ENCODE results near the gene KIF18B. TPM values are rescaled to one million over a fixed set of nuclear protein-coding genes. Genes with fewer than 3 reads are reported as not detected.

KIF18B gene
- total RNA-seq, 1 experiment from 2014 or later: 12.2 TPM

GRCh38 chr17:44906010-44906646, 41.4 kb downstream of the KIF18B start:
- no peak for DNase-seq (ENCODE audit: low spot score)

GRCh38 chr17:44905006-44906000, 42.3 kb downstream of the KIF18B start:
- peak; percentile 60 for DNase-seq (ENCODE audit: low spot score)

DNA sequence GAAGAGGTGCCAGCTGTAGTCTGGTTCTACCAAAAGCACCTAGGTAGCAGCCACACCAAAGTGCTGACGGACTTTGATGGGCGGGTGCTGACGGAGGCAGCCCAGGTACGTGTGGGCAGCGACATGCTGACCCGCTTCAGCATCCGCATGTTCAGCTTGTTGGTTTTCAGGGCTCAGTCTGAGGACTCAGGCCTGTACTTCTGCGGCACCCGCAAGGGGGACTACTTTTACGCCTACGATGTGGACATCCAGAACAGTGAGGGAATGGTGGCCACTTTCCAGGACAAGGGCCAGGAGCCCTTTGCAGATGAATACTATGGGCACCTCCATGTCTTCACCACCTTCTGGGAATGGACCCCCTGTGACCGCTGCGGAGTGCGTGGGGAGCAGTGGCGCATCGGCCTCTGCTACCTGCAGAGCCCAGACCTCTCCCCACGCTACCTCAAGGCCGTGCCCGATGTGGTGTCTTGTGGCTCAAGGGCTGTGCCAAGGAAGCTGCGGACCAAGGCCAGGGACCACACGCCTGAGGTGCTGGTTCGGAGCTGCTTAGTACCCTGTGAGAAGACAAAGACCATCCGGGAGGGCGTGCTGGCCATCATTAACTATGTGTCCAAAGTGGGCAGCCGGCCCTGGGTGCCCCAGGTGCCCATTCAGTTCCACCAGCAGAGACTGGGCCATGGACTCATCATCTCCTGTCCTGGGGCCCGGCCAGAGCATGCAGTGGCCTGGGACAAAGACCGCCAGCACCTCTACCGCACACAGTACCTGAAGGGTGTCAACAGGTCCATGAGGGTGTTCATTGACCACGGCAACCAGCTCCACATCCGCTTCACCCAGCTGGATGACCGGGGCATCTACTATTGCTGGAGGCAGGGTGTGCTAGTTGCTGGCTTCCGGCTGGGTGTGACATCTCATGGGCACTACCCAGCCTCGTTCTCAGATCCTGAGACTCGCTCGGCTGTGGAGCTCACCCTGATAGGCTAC, 43.3 kb downstream of the KIF18B start:
- no peak for DNase-seq (ENCODE audit: low spot score)

- DNase-seq (ENCODE audit: low spot score): peak; percentile 31
Measured at GRCh38 chr17:44903012-44903685, 44.4 kb downstream of the KIF18B start.

GRCh38 chr17:44902135-44902760, 45.3 kb downstream of the KIF18B start:
- no peak for DNase-seq (ENCODE audit: low spot score)

DNA sequence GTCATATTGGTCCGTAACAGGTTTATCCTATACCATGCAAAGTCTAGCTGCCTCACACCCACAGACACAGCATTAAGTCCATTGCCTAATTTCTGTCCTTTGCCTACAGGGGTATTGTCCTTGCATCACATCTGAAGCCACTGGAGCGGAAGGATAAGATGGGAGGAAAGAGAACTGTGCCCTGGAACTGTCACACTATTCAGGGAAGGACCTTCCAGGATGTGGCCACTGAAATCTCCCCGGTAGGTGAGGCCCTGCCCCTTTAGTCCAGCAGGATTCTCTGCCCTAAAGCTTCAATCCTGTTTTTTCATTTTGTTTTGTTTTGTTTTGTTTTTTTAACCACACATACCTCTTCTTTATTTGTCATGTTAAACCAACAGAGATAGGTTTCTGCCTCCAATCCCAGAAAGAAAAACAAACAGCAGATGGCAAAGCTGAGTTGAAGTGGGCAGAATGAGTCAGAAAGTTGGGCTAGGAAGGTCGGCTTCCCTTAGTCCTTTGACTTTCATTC, 46.1 kb downstream of the KIF18B start:
- DNase-seq (ENCODE audit: low spot score): no peak

GRCh38 chr17:44900894-44901293, 46.7 kb downstream of the KIF18B start:
- no peak for DNase-seq (ENCODE audit: low spot score)

DNA sequence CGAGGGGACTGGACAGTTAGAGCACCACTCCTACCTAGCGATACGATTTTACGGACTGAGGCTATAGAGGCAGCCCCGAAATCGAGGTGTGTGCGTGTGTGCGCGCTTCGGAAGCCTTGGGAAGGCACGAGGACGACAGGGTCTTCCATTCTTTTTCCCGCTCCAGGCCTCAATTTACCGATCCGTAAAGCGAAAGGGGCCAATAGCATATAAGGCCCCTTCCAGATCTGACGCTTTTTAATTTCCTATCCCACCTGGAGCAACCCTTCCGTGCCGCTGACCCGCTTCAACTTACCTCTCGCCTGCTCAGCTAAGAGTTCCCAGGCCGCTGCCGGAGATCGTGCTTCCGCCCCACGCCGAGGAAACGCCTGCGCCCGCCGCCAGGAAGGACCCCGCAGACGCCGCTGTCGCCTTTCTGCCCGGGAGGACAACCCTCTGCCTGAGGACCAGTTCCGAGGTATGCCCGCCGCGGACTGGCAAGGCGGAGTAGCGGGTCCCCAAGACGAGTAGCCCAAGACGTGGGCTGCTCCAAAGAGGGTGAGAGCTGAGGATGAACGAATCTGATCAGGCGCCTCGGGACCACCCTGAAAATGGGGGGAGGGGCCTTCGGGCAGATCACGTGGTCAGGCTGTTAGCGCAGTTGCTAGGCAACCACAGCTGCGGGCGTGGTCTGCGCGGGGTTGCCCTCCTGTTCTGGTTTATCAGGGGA, 48.3 kb downstream of the KIF18B start, which contains the start of gene EFTUD2:
EFTUD2 (minus strand) TSS at position 372 of the 709 bp plus-strand sequence. CDS start 4,924 bp downstream, outside the sequence.
- peak; percentile 92 for DNase-seq (ENCODE audit: low spot score)

DNA sequence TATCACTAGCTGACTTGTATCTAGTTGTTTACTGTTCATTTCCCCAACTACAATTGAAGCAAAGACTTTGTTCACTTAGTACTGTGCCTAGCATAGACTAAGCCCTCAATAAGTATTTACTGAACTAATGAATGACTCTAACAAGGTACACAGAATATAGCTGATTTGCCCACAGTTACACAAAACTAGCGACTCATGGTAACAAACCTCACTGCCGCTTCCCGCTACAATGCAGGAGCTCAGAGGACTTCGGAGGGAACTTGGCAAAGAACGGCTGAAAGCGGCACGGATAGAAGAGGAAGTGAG, 48.9 kb downstream of the KIF18B start:
- no peak for DNase-seq (ENCODE audit: low spot score)

DNA sequence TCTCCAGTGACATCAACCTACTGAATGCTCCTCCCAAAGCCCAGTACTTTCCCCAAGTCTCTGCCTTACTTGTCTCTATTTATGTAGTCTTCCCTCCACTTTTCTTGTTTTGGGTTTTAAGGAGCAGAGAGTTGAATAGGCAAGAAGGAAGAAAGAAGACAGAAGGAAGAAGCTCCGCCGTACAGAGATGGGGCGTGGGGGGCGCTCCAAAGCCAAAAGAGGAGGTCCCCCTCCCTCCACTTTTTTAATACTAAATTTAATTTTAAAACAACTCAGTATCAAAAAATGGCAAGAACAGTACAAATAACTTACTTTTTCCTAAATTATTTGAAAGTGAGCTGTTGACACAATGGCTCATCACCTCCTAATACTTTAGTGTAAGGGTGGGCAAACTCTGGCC, 52.9 kb downstream of the KIF18B start:
- no peak for DNase-seq (ENCODE audit: low spot score)

DNA sequence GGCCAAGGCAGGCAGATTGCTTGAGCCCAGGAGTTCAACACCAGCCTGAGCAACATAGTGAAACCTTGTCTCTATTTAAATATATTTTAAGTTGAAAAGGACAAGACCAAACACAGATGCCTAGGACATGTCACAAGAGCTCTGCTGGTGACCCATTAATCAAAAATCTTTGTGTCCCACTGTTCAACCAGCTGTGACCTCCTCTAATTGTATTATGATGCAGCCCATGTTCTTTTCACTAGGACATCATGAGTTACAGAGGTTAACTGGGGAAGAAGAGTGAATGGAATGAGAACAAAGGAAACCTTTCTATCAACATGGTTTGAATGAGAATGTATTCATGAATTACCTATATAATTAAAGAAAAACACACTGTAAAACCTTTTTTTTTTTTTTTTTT, 55.3 kb downstream of the KIF18B start:
- DNase-seq (ENCODE audit: low spot score): no peak

GRCh38 chr17:44889003-44889402, 58.6 kb downstream of the KIF18B start:
- no peak for DNase-seq (ENCODE audit: low spot score)

GRCh38 chr17:44887971-44888954, 59.3 kb downstream of the KIF18B start:
- DNase-seq (ENCODE audit: low spot score): no peak

DNA sequence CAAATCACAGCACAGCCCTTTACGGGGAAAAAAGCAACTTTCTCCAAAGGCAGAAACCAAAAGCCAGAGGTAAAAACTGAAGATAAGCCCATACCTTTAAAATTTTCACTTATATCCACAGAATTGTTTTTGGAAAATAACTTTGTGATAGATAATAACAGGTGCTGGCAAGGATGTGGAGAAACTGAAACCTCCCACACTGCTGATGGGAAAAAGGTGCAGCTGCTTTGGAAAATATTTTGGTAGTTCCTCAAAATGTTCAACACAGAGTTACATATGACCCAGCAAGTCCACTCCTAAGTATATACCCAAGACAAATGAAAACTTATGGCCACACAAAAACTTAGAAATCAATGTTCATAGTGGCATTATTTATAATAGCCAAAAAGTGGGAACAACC, 60.6 kb downstream of the KIF18B start:
- DNase-seq (ENCODE audit: low spot score): no peak

DNA sequence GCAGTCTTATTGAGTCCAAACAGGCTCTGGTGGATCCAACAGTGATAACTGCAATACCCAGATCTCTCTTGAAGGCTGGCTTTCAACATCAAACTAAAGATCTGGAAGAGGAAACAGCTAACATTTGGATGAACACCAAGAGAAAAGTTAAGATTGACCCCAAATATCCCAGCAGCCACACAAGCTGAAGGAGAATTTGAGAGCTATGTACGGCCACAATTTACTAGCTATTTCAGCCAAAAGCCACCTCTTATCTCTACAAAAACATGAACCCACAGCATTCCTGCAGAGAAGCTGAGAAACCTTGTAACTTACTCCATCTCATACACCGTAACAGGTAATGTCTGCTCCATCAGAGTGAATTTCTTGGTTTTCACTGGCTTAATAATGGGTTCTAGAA, 62.6 kb downstream of the KIF18B start:
- DNase-seq (ENCODE audit: low spot score): no peak

- DNase-seq (ENCODE audit: low spot score): no peak
Measured at GRCh38 chr17:44881145-44881544, 66.4 kb downstream of the KIF18B start.

GRCh38 chr17:44880062-44880461, 67.5 kb downstream of the KIF18B start:
- no peak for DNase-seq (ENCODE audit: low spot score)

GRCh38 chr17:44879376-44879775, 68.2 kb downstream of the KIF18B start:
- DNase-seq (ENCODE audit: low spot score): no peak

All from HT-29 (cell line).